Mesenteric fat pad (tissue), 1 donor: Measurements from ENCODE around the gene JADE3. TPM values are rescaled to one million over a fixed set of nuclear protein-coding genes. Genes with fewer than 3 reads are reported as not detected.

ENCODE experiments used
- DNase-seq: peaks from one replicate; pipeline ENCODE4 v3.0.0-alpha.2; 2020; ENCODE audit warnings: low spot score
- total RNA-seq: library from RNA; stranded (reverse); fragmentation: NEBNext Ultra II Directional; extraction: Animal tissue kit (Norgen Biotek cat#: 25700); gene quantifications from one replicate; pipeline ENCODE4 v1.2.1, GENCODE V29; 2021
- donor health status: DM: yes; HTN: yes; CAD: no.

Gene JADE3
- total RNA-seq, 1 donor from 2014 or later: 7.2 TPM

DNA sequence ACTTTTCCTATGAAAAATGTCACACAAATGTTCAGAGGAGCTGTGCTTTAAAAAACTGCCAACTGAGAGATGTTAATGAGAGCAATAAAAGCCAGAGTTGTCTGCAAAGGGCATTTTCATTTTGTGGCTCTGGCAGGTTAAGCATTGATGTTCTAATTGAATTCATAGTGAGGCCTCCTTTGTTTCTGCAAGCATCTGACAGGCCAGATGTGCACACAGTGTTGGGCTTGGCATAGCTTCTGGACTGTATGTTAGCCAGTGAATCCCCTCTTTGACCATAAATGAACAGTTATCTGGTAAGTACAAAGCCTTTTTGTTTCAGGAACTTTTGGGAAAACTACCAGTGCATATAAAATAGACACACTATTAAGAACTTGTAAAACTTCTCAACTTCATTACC is 81.9 kb downstream of the JADE3 start:
- DNase-seq: no peak

DNA sequence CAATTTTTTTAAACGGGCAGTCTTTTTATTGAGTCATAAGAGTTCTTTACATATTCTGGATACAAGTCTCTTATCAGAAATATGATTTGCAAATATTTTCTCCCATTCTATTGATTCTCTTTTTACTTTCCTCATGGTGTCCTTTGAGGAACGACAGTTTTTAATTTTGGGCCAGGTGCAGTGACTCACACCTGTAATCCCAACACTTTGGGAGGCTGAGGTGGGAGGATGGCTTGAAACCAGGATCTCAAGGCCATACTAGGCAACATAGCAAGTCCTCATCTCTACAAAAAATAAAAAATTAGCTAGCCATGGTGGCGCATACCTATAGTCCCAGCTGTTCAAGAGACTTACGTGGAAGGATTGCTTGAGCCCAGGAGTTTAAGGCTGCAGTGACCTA is 99.9 kb downstream of the JADE3 start:
- no peak for DNase-seq

DNA sequence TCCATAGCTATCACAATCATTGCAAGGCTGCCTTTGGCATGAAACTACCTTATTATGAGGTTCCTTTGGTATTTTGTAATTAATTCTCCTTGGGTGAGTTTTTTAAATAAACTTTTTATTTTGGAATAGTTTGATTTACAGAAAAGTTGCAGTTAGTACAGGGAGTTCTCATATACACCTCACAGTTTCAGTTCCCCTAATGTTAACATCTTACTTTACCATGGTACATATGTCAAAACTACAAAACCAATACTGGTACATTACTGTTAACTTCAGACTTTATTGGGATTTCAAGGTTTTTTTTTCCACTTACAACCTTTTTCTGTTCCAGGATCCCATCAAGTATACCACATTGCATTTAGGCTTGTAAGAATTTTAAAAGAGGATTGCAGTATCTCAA is 114.0 kb downstream of the JADE3 start:
- DNase-seq: no peak

DNA sequence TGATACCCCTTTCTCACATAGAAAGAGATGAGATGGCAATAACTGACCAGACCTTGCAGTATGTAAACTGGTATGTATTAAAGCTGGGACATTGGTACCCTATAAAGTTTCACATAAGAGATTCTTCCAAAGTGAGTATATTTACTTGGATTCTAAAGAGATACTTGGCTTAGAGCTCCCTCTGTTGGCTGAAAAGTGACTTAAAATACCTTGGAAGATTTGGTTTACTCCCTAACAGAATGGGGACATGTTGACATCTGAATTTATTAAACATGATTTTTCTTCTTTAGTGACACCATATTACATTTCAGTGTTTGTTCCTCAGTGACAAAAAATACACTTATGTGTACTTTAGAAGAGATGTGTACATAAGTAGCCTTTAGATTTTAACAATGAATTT is 118.1 kb downstream of the JADE3 start:
- no peak for DNase-seq

DNA sequence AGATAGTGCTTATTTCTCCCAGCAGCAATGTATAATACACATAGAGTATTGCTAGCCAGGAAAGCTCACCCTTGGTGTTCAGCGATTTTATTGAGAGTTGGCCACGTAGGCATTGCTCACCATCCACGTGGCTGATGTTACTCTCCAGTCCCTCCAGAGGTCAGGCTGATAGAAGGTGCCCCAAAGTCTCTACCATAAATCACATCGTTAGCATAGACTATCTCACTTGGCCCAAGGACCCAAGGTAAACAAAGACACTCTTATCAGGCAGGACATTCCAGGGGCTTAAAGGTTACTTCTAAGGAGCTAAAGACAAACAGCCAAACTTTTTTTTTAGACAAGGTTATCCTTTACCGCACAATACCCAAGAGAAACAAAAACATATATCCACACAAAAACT is 135.8 kb downstream of the JADE3 start:
- no peak for DNase-seq

DNA sequence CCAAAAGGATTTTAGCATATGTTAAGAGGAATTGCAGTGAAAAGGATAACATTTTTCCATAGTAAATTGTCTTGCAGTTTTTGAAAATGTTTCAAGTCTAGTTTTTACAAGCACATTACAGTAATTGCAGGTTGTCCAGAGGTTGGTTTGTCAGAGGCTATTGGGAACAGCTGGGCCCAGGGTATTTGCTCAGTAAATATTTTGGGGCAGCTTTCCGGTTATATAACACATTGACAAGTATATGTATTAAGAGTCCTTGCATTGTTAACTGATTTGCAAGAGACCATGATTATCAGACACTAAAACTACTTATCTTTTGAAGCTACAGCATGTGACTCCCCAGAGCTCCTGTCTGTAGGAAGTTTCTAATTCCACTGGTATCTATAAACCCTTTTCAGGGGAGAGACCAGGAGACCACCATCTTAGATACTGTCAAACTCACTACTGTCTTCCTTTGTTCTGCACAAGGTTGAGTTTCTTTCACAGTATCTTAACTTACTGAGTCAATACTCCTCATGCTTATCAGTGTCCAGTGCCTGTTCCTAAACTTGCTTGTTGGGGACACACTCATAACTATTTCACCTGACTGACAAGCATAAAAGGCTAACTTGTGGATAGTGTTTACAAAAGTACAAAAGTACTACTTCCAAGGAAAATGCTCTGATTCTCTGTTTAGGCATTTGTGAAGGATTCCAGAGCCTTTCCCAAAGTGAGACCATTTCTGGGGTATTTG is 147.1 kb downstream of the JADE3 start:
- no peak for DNase-seq

DNA sequence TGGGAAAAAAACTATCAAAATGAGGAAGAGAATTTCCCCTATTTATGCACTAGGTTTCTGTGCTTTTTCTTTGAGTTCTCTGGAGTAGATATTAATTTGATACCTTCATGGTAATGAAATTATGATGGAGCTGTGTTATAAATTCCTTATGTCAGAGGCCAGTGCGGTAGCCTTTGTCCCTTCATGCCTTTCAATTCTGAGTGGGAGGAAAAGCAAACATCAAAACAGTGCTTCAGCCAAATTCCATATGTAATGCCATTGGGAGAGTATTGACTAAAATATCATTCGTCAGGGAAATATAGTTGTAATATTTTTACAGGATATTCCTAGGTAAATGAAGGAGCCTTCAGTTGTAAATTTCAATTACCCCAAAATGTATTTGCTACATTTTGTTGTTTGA is 148.5 kb downstream of the JADE3 start:
- DNase-seq: no peak

DNA sequence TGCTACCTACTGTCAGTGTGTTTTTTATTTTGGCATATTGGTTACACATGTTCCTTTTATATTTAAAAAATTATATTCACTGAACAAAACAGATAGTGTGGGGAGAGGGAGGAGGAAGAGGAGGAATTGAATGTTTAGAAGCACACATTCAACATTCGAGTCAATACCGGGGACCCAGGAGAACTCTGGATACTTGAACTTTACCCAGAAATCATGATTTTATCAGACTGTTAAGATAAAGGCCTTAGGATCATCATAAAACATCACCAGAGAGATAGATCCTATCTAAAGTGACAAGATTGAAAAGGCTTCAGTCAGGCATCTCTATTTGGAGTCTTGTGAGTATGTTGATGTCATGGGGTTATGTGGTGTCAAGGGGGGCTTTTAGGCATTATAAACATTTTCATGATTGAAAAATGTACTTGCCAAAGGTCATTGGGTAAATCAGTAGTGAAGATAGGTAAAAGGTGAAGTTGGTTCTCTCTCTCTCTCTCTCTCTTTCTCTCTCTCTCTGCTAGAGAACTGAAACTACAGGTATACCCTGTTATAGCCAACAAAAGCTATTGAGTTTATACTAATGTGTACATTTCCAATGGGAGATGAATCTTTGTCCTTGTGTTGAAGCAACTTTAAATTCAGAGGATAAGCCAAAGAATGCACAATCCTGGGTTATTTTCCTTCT is 149.2 kb downstream of the JADE3 start:
- no peak for DNase-seq

DNA sequence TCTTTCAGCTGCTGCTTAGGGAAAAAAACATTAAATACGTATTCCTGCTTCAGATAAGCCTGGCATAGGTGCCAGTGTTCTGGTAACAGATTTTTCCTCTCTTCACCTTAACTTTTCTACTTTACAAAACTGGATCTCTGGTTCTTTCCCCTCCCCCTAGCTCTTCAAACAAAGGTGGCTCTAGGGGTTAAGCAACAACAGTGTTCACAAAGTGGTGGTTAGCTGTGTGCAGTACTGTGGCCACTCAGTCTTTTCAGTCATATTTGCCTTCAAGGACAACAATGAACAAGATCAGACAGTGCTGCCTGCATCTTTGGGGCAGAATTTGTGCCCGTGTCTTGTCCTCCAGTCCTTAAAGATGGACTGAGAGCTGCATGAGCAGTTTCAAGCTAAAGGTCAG is 151.0 kb downstream of the JADE3 start:
- DNase-seq: no peak

DNA sequence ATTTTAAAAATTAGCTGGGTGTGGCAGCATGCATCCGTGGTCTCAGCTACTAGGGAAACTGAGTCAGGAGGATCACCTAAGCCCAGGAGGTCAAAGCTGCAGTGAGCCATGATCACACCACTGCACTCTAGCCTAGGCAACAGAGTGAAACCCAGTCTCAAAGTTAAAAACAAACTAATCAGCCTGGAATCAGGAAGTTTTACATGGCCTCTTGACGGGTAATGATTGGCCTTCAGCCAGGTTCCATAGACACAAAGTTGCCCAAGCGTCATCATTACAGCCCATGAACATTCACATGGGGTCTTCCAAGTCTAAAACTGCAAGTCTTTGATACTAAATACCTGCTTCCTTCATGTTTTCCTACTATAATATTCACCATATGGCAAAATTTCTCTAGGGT is 156.0 kb downstream of the JADE3 start:
- no peak for DNase-seq

DNA sequence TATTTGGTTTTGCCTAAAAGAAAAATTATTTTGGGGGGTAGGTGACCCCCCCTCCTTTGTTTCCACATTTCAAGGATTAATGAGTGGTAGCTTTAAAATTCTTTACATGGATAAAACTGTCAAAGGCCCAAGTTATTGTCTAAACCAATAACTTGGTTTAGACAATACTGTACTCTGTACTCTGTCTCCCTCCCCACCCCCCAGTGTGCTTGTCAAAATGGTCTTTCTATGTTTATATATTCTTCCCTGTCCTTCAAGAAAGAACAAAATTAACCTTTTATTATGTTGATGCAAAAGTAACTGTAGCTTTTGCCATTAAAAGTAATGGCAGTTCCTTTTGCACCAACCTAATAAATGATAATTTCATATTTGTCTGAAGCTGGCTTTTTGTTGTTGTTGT is 156.5 kb downstream of the JADE3 start:
- DNase-seq: no peak

DNA sequence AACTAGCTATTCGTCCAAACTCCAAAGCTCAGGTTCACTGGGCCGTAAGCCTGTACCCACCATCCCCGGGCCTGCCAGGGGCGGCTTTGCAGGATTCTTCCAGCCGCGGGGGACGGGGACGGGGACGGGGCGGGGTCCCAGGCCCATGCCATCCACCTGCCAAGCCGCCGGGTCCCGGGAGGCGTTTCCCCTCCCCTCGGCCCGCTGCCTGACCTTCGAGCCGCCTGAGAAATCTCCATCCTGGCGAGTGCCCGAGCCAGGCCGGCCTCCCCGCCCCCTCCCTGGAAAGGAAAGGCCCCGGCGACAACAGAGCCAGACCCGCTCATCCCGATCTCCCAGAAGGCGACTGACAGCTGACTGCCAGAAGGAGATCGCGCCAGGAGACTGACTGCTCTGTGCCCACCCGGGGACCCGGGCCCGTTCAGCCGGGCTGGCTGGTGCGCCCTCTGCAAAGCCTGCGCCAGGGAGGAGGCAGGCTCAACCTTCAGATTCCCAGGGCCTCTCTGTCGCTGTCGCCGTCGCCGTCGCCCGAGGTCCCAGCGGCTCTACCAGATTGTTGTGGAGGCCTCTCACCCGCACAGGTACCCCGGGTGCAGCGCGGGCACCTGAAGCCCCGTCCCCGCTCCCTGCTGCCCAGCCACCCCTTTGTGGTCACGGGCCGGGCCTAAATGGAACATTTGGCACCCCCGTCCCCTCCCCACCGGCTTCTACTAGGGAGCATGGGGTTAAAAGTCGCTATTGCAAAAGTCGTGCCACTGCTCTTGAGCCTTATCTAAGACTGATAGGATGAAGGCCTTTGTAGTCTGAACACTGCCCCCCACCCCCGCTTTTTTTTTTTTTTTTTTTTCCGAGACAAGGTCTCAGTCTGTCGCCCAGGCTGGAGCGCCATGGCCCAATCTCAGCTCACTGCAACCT is 166.2 kb downstream of the JADE3 start, which contains the start of gene RGN:
Gene RGN, plus strand, starts transcription at position 315 of the 915 bp plus-strand sequence. CDS start 2,702 bp downstream, outside the sequence.
- no peak for DNase-seq

DNA sequence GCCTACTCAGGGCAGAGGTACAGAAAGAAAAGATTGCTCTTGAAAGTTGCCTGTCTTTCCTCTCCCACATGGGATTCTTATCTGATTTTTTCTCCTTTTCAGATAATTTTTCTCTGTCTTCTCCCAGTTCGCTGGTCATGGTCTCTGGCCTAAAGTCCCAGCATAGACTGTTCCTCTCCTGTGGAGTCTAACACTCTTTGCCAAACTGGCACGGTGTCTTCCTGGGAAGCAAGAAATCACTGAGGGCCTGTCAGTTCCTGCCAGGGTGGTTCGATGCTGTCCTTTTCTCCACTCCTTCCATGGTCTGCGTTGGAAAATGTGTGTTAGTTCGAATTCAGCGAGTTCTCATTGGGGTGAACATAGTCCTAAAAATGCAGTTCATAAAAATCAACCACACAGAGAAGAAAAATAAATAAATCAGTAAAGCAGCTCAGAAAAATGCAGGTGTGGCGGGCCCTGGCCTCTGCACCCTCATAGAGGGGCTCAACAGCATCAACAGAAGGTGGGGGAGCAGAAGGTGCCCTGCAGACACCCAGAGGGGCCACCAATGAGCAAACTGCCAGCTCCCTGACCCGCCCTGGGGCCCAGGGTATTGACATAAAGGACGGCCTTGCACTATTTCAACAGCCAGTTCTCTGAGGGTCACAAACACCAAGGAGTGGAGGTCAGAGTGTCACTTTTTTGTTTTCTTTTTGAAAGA is 168.1 kb downstream of the JADE3 start:
- DNase-seq: no peak

DNA sequence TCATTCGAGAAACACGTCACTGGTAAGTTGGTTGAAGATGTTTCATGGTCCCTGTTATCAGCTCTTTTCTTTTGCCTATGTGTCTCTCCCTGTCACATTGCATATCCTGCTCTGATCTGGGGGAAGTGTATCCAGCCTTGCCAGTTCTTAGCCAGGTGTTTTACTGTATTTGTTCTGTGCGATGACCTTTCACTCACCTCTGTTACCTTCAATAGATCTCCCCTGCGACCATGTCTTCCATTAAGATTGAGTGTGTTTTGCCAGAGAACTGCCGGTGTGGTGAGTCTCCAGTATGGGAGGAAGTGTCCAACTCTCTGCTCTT is 168.7 kb downstream of the JADE3 start:
- no peak for DNase-seq

DNA sequence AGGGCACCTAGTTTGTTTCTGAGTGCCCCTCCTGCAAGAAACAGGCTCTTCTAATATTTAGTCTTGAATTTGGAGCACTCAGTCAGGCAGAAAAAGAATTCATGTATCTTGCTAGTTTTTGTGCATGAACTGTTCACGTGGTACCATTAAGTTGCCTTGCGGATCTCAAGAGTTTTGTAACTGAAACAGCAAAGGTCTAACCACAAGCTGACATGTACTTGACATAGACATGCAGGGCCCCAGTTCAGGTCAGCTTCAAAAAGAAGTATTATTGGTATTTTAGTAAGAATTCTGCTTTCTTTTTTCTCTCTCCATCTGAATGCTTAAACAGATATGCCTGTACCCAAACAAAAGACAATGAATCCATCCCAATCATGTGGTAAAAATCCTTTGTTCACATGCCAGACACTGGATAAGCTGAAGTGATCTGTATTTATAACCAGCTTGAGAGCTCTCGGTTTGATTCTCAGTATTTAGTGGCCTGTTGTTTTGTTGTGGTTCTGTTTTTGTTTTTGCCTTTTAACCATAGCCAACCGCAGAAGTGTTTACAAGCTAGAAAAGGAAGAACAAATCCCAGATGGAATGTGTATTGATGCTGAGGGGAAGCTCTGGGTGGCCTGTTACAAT is 179.0 kb downstream of the JADE3 start:
- DNase-seq: no peak

DNA sequence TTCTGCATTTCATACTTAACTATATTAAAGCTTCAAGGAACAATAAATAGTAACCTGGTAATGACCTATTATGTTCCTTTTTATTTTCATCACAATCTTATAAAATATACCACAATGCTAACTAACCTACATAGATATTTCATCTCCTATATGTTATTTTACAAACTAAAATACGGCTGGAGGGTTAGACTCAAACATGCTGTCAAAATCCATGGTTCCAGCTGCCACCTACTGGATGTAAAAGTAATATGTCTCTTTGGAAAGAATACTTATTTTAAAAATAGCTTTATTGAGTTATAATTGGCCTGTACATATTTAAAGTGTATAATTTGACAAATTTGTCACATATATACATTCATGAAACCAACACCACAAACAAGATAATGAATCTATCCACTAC is 181.0 kb downstream of the JADE3 start:
- DNase-seq: no peak

DNA sequence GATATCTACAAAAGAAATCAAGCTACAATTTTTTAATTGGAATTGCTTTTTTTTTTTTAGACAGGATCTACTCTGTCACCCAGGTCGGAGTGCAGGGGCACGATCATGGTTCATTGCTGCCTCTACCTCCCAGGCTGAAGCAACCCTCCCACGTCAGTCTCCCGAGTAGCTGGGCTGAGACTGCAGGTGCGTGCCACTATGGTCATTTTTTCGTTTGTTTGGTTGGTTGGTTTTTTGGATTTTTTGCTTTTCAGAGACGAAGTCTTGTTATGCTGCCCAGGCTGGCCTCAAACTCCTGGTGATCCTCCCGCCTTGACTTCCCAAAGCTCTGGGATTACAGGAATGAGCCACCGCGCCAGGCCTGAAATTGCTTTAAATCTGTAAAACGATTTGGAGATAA is 181.6 kb downstream of the JADE3 start:
- DNase-seq: peak; percentile 24

DNA sequence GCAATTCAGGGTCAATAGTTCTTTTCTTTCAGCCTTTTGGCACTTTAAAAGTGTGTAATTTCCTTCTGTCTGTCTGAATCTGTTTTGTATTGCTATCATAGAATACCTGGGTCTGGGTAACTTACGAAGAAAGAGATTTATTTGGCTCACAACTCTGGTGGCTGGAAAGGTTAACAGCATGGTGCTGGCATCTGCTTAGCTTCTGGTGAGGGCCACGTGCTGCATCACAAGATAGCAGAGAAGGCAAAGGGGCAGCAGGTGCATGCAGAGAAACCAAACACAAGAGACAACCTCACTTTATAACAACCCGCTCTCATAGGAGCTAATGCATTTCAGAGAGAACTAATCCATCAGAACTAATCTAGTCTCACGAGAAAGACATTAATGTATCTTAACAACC is 184.8 kb downstream of the JADE3 start:
- no peak for DNase-seq

DNA sequence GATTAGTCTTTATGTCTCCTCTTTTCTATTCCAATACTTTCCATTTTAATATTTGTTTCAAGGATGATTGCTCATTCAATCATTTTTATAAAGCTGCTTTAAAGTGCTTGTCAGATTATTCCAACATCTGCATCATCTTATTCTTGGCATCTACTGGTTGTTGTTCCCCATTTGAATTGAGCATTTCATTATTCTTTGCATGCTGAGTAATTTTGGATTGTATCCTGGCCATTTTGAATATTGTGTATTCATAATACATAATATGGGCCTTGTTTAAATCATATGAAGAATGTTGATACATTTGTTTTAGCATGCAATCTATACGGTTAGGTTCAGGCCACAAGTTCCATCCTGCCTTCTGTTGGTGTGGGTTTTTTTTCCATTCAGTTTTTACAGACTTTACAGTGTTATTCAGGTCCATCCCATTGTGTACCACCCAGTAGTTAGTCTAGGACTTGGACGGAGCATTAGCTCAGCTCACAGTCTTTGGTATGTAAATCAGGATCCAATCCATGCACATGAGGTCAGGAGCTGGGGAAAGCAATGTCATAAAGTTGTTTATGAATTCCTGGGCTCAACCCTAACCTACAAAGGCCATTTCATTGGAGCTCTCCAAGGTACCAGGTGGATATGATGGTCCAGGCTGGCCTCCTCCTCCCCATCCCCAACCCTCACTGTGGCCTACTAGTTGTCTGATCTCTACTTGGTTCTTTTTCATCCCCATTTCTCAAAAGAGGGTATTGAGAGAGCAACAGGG is 186.3 kb downstream of the JADE3 start:
- DNase-seq: peak; percentile 1

DNA sequence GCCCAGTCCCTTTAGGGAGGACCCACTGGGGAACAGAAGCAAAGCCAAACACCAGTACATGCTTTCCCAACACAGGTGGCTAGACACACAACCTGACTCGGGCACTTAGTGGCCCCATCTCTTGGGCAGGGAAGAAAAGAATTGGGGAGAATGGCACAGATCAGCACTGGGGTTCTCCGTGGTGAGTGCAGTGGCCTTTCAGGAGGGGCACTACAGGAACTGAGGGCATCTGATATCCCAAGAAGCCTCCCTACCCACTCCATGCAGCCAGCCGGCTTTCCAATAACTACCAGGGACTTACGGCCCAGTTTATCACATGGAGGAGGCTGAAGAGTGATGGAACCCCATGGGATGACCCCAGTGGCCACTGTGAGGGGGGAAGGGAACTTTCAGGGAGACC is 189.0 kb downstream of the JADE3 start:
- peak; percentile 20 for DNase-seq
